ENCODE data around the gene MAGI2. TPM values are rescaled to one million over a fixed set of nuclear protein-coding genes. Genes with fewer than 3 reads are reported as not detected.

MAGI2 gene
- polyA plus RNA-seq, 3 donors, result 0.03 to 0.11 TPM; not detected in 1

- Histone ChIP-seq H3K36me3 (replicated peaks in 1 of 2; ENCODE audit: control insufficient read depth in 1 of 2, insufficient read depth in 2 of 2, low read length in 2 of 2) (no peaks in the 10 kb centered on the region), H3K79me2 (ENCODE audit: insufficient read depth, low read length) (no peaks in the 10 kb centered on the region), H2AFZ (ENCODE audit: insufficient read depth, low read depth, low read length, poor library complexity, severe bottlenecking) (no peak overlapping the region), H4K20me1 (ENCODE audit: insufficient read depth, low read length) (no peaks in the 10 kb centered on the region), H3K9me3 (replicated peaks in 1 of 2; ENCODE audit: control insufficient read depth in 1 of 2, insufficient read depth in 1 of 2, low read length in 2 of 2) (peaks cover 0 to 12% of the 10 kb centered on the region in 2 donors), H3K27ac (ENCODE audit: low read depth in 1 of 2, low read length in 2 of 2) (no peak overlapping the region), H3K4me2 (replicated peaks; ENCODE audit: extremely low read depth, low read length, poor library complexity, severe bottlenecking) (no peak overlapping the region), H3K4me1 (ENCODE audit: control insufficient read depth in 1 of 2, insufficient read depth in 2 of 2, low read length in 2 of 2) (no peaks in the 10 kb centered on the region), H3K4me3 (replicated peaks in 1 of 3; ENCODE audit: low read depth in 2 of 3, low read length in 3 of 3) (no peak overlapping the region), H3K9ac (ENCODE audit: insufficient read depth, low read length, poor library complexity, severe bottlenecking) (no peak overlapping the region), H3K27me3 (ENCODE audit: control insufficient read depth in 2 of 2, insufficient read depth in 2 of 2, low read length in 2 of 2) (no peaks in the 10 kb centered on the region)
- no peak for TF ChIP-seq CTCF (IDR thresholded peaks at IDR 0.05)
- Mint-ChIP-seq H3K4me1 (no peaks in the 10 kb centered on the region), H3K36me3 (no peaks in the 10 kb centered on the region), H3K9me3 (peaks cover 0 to 8% (median 4%) of the 10 kb centered on the region in 7 donors), H3K4me3 (no peak overlapping the region), H3K27ac (no peak overlapping the region), H3K27me3 (ENCODE audit: low read depth in 3 of 3) (peaks cover 0 to 2% (median 0%) of the 10 kb centered on the region in 3 donors)
- DNase-seq, result no peak
- no CpG with 5 or more reads among the region's 1 CpG for WGBS (ENCODE audit: insufficient coverage)
- intact Hi-C loops (cut with micrococcal nuclease), result no loop called here
Observed at GRCh38 chr7:78828317-78828716, 625.1 kb downstream of the MAGI2 start.

- DNase-seq, result no peak
- Histone ChIP-seq H3K4me1 (ENCODE audit: control insufficient read depth in 1 of 2, insufficient read depth in 2 of 2, low read length in 2 of 2) (no peaks in the 10 kb centered on the region), H3K9ac (ENCODE audit: insufficient read depth, low read length, poor library complexity, severe bottlenecking) (no peak overlapping the region), H3K27me3 (ENCODE audit: control insufficient read depth in 2 of 2, insufficient read depth in 2 of 2, low read length in 2 of 2) (no peaks in the 10 kb centered on the region), H3K27ac (ENCODE audit: low read depth in 1 of 2, low read length in 2 of 2) (no peak overlapping the region), H3K4me2 (replicated peaks; ENCODE audit: extremely low read depth, low read length, poor library complexity, severe bottlenecking) (no peak overlapping the region), H3K79me2 (ENCODE audit: insufficient read depth, low read length) (no peaks in the 10 kb centered on the region), H3K4me3 (replicated peaks in 1 of 3; ENCODE audit: low read depth in 2 of 3, low read length in 3 of 3) (no peak overlapping the region), H4K20me1 (ENCODE audit: insufficient read depth, low read length) (no peaks in the 10 kb centered on the region), H3K36me3 (replicated peaks in 1 of 2; ENCODE audit: control insufficient read depth in 1 of 2, insufficient read depth in 2 of 2, low read length in 2 of 2) (no peaks in the 10 kb centered on the region), H2AFZ (ENCODE audit: insufficient read depth, low read depth, low read length, poor library complexity, severe bottlenecking) (no peak overlapping the region), H3K9me3 (replicated peaks in 1 of 2; ENCODE audit: control insufficient read depth in 1 of 2, insufficient read depth in 1 of 2, low read length in 2 of 2) (peaks cover 0 to 3% of the 10 kb centered on the region in 2 donors)
- H3K4me1 Mint-ChIP-seq, result no peaks in the 10 kb centered on the region
- no peak for TF ChIP-seq CTCF (IDR thresholded peaks at IDR 0.05)
- H3K27me3 Mint-ChIP-seq (ENCODE audit: low read depth in 3 of 3), result no peaks in the 10 kb centered on the region
- no peaks in the 10 kb centered on the region for H3K36me3 Mint-ChIP-seq
- H3K9me3 Mint-ChIP-seq, result peaks cover 2 to 11% (median 3%) of the 10 kb centered on the region in 7 donors
- intact Hi-C loops (cut with micrococcal nuclease), result no loop called here
- WGBS (ENCODE audit: insufficient coverage), result no CpG with 5 or more reads among the region's 4 CpGs
- no peak overlapping the region for H3K27ac Mint-ChIP-seq
- H3K4me3 Mint-ChIP-seq, result no peak overlapping the region
Observed at GRCh38 chr7:78803501-78804127, 649.9 kb downstream of the MAGI2 start.

Data from CD14-positive monocyte (primary cell).